ENCODE measurements around the gene WASL. TPM values are rescaled to one million over a fixed set of nuclear protein-coding genes. Genes with fewer than 3 reads are reported as not detected.
A peak's percentile ranks its signal among the peaks of the same experiment; 100 is the strongest.

WASL gene
- total and polyA plus RNA-seq, 10 of the 15 experiments (the other 5 are each of a cell fraction or from before 2014, with no cell fraction given): 2.0 to 6.4 (median 3.5) TPM

DNA sequence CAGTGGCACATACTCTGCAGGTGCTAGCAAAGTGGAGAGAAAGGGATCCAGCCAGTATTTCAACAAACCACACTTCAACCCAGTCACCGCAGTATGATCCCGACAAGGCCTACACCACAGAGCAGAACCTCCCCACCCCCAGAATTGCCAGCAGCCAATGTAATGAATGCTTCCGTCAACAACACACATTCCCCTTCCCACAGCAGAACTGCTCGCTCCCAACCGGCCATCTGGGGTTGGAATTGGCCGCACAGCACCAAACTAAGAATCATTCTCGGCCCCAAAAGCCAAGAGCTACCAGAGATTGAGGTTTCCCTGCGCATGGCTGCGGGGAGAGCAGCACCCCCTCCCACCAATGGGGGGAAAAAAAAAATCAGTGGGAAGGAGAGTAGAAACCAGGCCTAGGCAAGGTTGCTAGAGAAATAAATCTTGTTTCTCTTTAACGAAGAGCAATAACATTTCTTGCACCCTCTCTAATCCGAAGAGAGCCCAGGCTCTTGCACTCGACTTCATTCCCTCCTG lies 1.1 kb downstream of the WASL start (continued):
- TF ChIP-seq, protein P1, sequence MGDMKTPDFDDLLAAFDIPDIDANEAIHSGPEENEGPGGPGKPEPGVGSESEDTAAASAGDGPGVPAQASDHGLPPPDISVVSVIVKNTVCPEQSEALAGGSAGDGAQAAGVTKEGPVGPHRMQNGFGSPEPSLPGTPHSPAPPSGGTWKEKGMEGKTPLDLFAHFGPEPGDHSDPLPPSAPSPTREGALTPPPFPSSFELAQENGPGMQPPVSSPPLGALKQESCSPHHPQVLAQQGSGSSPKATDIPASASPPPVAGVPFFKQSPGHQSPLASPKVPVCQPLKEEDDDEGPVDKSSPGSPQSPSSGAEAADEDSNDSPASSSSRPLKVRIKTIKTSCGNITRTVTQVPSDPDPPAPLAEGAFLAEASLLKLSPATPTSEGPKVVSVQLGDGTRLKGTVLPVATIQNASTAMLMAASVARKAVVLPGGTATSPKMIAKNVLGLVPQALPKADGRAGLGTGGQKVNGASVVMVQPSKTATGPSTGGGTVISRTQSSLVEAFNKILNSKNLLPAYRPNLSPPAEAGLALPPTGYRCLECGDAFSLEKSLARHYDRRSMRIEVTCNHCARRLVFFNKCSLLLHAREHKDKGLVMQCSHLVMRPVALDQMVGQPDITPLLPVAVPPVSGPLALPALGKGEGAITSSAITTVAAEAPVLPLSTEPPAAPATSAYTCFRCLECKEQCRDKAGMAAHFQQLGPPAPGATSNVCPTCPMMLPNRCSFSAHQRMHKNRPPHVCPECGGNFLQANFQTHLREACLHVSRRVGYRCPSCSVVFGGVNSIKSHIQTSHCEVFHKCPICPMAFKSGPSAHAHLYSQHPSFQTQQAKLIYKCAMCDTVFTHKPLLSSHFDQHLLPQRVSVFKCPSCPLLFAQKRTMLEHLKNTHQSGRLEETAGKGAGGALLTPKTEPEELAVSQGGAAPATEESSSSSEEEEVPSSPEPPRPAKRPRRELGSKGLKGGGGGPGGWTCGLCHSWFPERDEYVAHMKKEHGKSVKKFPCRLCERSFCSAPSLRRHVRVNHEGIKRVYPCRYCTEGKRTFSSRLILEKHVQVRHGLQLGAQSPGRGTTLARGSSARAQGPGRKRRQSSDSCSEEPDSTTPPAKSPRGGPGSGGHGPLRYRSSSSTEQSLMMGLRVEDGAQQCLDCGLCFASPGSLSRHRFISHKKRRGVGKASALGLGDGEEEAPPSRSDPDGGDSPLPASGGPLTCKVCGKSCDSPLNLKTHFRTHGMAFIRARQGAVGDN (IDR thresholded peaks at IDR 0.05): peak; percentile 32; the same call in 1 of the 2 replicates
- TF ChIP-seq, protein P2, sequence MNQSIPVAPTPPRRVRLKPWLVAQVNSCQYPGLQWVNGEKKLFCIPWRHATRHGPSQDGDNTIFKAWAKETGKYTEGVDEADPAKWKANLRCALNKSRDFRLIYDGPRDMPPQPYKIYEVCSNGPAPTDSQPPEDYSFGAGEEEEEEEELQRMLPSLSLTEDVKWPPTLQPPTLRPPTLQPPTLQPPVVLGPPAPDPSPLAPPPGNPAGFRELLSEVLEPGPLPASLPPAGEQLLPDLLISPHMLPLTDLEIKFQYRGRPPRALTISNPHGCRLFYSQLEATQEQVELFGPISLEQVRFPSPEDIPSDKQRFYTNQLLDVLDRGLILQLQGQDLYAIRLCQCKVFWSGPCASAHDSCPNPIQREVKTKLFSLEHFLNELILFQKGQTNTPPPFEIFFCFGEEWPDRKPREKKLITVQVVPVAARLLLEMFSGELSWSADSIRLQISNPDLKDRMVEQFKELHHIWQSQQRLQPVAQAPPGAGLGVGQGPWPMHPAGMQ (IDR thresholded peaks at IDR 0.05; ENCODE audit: borderline replicate concordance): peak; percentile 48; the same call in 1 of the 2 replicates
- TF ChIP-seq MTA2 (IDR thresholded peaks at IDR 0.05; ENCODE audit: low read depth) (no peak), EED (IDR thresholded peaks at IDR 0.05; ENCODE audit: low read depth) (peak; percentile 57; the same call in 1 of the 2 replicates), ZBED1 (IDR thresholded peaks at IDR 0.05; ENCODE audit: borderline replicate concordance) (no peak), CREM (IDR thresholded peaks at IDR 0.05; ENCODE audit: low read depth) (no peak)
- TF ChIP-seq, protein P3, sequence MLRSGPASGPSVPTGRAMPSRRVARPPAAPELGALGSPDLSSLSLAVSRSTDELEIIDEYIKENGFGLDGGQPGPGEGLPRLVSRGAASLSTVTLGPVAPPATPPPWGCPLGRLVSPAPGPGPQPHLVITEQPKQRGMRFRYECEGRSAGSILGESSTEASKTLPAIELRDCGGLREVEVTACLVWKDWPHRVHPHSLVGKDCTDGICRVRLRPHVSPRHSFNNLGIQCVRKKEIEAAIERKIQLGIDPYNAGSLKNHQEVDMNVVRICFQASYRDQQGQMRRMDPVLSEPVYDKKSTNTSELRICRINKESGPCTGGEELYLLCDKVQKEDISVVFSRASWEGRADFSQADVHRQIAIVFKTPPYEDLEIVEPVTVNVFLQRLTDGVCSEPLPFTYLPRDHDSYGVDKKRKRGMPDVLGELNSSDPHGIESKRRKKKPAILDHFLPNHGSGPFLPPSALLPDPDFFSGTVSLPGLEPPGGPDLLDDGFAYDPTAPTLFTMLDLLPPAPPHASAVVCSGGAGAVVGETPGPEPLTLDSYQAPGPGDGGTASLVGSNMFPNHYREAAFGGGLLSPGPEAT (IDR thresholded peaks at IDR 0.05; ENCODE audit: low read depth): 0 out of 2 replicates have a peak, but pooled peaks have one; percentile 49
